Measurements from ENCODE around the gene CD2BP2. TPM values are rescaled to one million over a fixed set of nuclear protein-coding genes. Genes with fewer than 3 reads are reported as not detected.

CD2BP2 gene
- total RNA-seq, 1 donor from 2014 or later, result 29.2 TPM

- Histone ChIP-seq H3K27me3 (no peaks in the 10 kb centered on the region), H3K4me3 (no peak overlapping the region), H3K36me3 (no peaks in the 10 kb centered on the region), H3K4me1 (peaks cover 38% of the 10 kb centered on the region), H3K27ac (no peak overlapping the region), H3K9me3 (no peaks in the 10 kb centered on the region)
- TF ChIP-seq CTCF (IDR thresholded peaks at IDR 0.05) (no peak), POLR2AphosphoS5 (IDR thresholded peaks at IDR 0.05; ENCODE audit: insufficient read depth in 1 of 2, low read depth in 1 of 2) (no peak)
- no peak for DNase-seq (ENCODE audit: extremely low spot score in 2 of 2)
- intact Hi-C loops (cut with DNase I), result loop anchor here (10.0 kb wide), 1 partner anchor 1502 kb away; the partner anchor contains the start of gene ZNF267
Measured at GRCh38 chr16:30372725-30373124, 17.6 kb upstream of the CD2BP2 start.

- TF ChIP-seq POLR2A (IDR thresholded peaks at IDR 0.05) (no peak), POLR2AphosphoS5 (IDR thresholded peaks at IDR 0.05; ENCODE audit: insufficient read depth in 1 of 2, low read depth in 1 of 2) (no peak), CTCF (IDR thresholded peaks at IDR 0.05) (no peak)
- Histone ChIP-seq H3K9me3 (no peaks in the 10 kb centered on the region), H3K36me3 (no peaks in the 10 kb centered on the region), H3K4me1 (peaks cover 38% of the 10 kb centered on the region), H3K27ac (no peak overlapping the region), H3K27me3 (no peaks in the 10 kb centered on the region), H3K4me3 (no peak overlapping the region)
- DNase-seq (ENCODE audit: extremely low spot score in 2 of 2), result no peak
- intact Hi-C loops (cut with DNase I), result loop anchor here (10.0 kb wide), 1 partner anchor 1503 kb away; the partner anchor contains the start of gene ZNF267
Measured at GRCh38 chr16:30372038-30372712, 17.1 kb upstream of the CD2BP2 start.

- Histone ChIP-seq H3K27ac (peak overlapping the region; percentile 91), H3K4me3 (peak overlapping the region; percentile 52 to 62), H3K36me3 (no peaks in the 10 kb centered on the region), H3K27me3 (no peaks in the 10 kb centered on the region), H3K4me1 (peaks cover 38% of the 10 kb centered on the region), H3K9me3 (no peaks in the 10 kb centered on the region)
- intact Hi-C loops (cut with DNase I), result loop anchor here (10.0 kb wide), 1 partner anchor 1503 kb away; the partner anchor contains the start of gene ZNF267
- DNase-seq (ENCODE audit: extremely low spot score in 2 of 2), result no peak
- TF ChIP-seq POLR2AphosphoS5 (IDR thresholded peaks at IDR 0.05; ENCODE audit: insufficient read depth in 1 of 2, low read depth in 1 of 2) (no peak), POLR2A (IDR thresholded peaks at IDR 0.05) (no peak), CTCF (IDR thresholded peaks at IDR 0.05) (no peak)
Measured at GRCh38 chr16:30371248-30371816, 16.2 kb upstream of the CD2BP2 start.

GRCh38 chr16:30370456-30371247 is 15.5 kb upstream of the CD2BP2 start, which contains the start of gene TBC1D10B:
Gene TBC1D10B (minus strand): TSS chr16:30370494. CDS start chr16:30370183, 311 bp downstream.
- peaks cover 45% of the 10 kb centered on the region for H3K4me1 ChIP-seq
- intact Hi-C loops (cut with DNase I), result loop anchor here (10.0 kb wide), 1 partner anchor 1504 kb away; the partner anchor contains the start of gene ZNF267

More at GRCh38 chr16:30370456-30371247, 15.5 kb upstream of the CD2BP2 start, which contains the start of gene TBC1D10B:
- peak within 1 kb of the TSS; percentile 91 for H3K27ac ChIP-seq
- TF ChIP-seq POLR2AphosphoS5 (IDR thresholded peaks at IDR 0.05; ENCODE audit: insufficient read depth in 1 of 2, low read depth in 1 of 2) (peak; percentile 70 to 95), POLR2A (IDR thresholded peaks at IDR 0.05) (no peak), CTCF (IDR thresholded peaks at IDR 0.05) (no peak)
- no peaks in the 10 kb centered on the region for H3K36me3 ChIP-seq
- H3K4me3 ChIP-seq, result peak within 1 kb of the TSS; percentile 92 to 93
- DNase-seq (ENCODE audit: extremely low spot score in 2 of 2), result peak; percentile 100
- no peaks in the 10 kb centered on the region for H3K9me3 ChIP-seq
- no peaks in the 10 kb centered on the region for H3K27me3 ChIP-seq

All from vagina (tissue), 2 donors.